KOPT-K1 (cell line): Measurements from ENCODE around the gene FARP1.

Experiments used
- H3K27ac ChIP-seq: fragments of 200-600 bp; sonication (generic); 2 replicates; pipeline ENCODE4 v1.5.1; 2016; ENCODE audit warnings: antibody characterized with exemption, mild to moderate bottlenecking, low read depth, low read length; ENCODE audit not compliant: poor library complexity, severe bottlenecking
- H3K36me3 ChIP-seq: fragments of 200-600 bp; sonication (generic); 2 replicates; pipeline ENCODE4 v1.5.1; 2017; ENCODE audit warnings: antibody characterized with exemption, mild to moderate bottlenecking, low read length, moderate library complexity; ENCODE audit not compliant: insufficient read depth
- H3K9me3 ChIP-seq: fragments of 200-600 bp; sonication (generic); 2 replicates; pipeline ENCODE4 v1.5.1; 2017; ENCODE audit warnings: antibody characterized with exemption, low read length, mild to moderate bottlenecking; ENCODE audit not compliant: insufficient read depth, poor library complexity, severe bottlenecking

Gene FARP1

GRCh38 chr13:98346904-98347636, 204.2 kb downstream of the FARP1 start:
- Histone ChIP-seq H3K9me3 (no peaks in the 10 kb centered on the region), H3K27ac (no peak overlapping the region), H3K36me3 (no peaks in the 10 kb centered on the region)

- H3K27ac ChIP-seq = no peak overlapping the region
- H3K36me3 ChIP-seq = no peaks in the 10 kb centered on the region
- no peaks in the 10 kb centered on the region for H3K9me3 ChIP-seq
Observed at GRCh38 chr13:98347756-98348155, 204.9 kb downstream of the FARP1 start.

- no peaks in the 10 kb centered on the region for H3K36me3 ChIP-seq
- H3K9me3 ChIP-seq = no peaks in the 10 kb centered on the region
- no peak overlapping the region for H3K27ac ChIP-seq
Observed at GRCh38 chr13:98348466-98349200, 205.7 kb downstream of the FARP1 start.

GRCh38 chr13:98349731-98350305, 206.9 kb downstream of the FARP1 start:
- Histone ChIP-seq H3K27ac (no peak overlapping the region), H3K36me3 (no peaks in the 10 kb centered on the region)

GRCh38 chr13:98350746-98351330, 207.9 kb downstream of the FARP1 start:
- Histone ChIP-seq H3K27ac (no peak overlapping the region), H3K9me3 (no peaks in the 10 kb centered on the region), H3K36me3 (no peaks in the 10 kb centered on the region)

More at GRCh38 chr13:98349731-98350305, 206.9 kb downstream of the FARP1 start:
- H3K9me3 ChIP-seq = no peaks in the 10 kb centered on the region

- Histone ChIP-seq H3K27ac (no peak overlapping the region), H3K36me3 (no peaks in the 10 kb centered on the region), H3K9me3 (no peaks in the 10 kb centered on the region)
Observed at GRCh38 chr13:98351636-98352035, 208.7 kb downstream of the FARP1 start.

- Histone ChIP-seq H3K36me3 (no peaks in the 10 kb centered on the region), H3K27ac (no peak overlapping the region), H3K9me3 (no peaks in the 10 kb centered on the region)
Observed at GRCh38 chr13:98352226-98352625, 209.3 kb downstream of the FARP1 start.

GRCh38 chr13:98353750-98354149, 210.9 kb downstream of the FARP1 start:
- Histone ChIP-seq H3K27ac (no peak overlapping the region), H3K36me3 (no peaks in the 10 kb centered on the region), H3K9me3 (no peaks in the 10 kb centered on the region)

- no peaks in the 10 kb centered on the region for H3K9me3 ChIP-seq
- H3K27ac ChIP-seq = no peak overlapping the region
- H3K36me3 ChIP-seq = no peaks in the 10 kb centered on the region
Observed at GRCh38 chr13:98358937-98359336, 216.0 kb downstream of the FARP1 start.

GRCh38 chr13:98360545-98360944, 217.7 kb downstream of the FARP1 start:
- H3K36me3 ChIP-seq = no peaks in the 10 kb centered on the region
- H3K9me3 ChIP-seq = no peaks in the 10 kb centered on the region
- no peak overlapping the region for H3K27ac ChIP-seq

- no peaks in the 10 kb centered on the region for H3K9me3 ChIP-seq
- H3K36me3 ChIP-seq = no peaks in the 10 kb centered on the region
- no peak overlapping the region for H3K27ac ChIP-seq
Observed at GRCh38 chr13:98363326-98363725, 220.4 kb downstream of the FARP1 start.

GRCh38 chr13:98364179-98364578, 221.3 kb downstream of the FARP1 start:
- no peaks in the 10 kb centered on the region for H3K36me3 ChIP-seq
- no peak overlapping the region for H3K27ac ChIP-seq
- H3K9me3 ChIP-seq = no peaks in the 10 kb centered on the region

GRCh38 chr13:98364647-98365046, 221.8 kb downstream of the FARP1 start:
- Histone ChIP-seq H3K9me3 (no peaks in the 10 kb centered on the region), H3K36me3 (no peaks in the 10 kb centered on the region), H3K27ac (no peak overlapping the region)

- H3K27ac ChIP-seq = no peak overlapping the region
- no peaks in the 10 kb centered on the region for H3K36me3 ChIP-seq
- H3K9me3 ChIP-seq = no peaks in the 10 kb centered on the region
Observed at GRCh38 chr13:98365302-98365701, 222.4 kb downstream of the FARP1 start.

GRCh38 chr13:98366010-98366409, 223.1 kb downstream of the FARP1 start:
- H3K9me3 ChIP-seq = no peaks in the 10 kb centered on the region
- H3K27ac ChIP-seq = no peak overlapping the region
- H3K36me3 ChIP-seq = no peaks in the 10 kb centered on the region
